ENCODE results near the gene KIF25.

Gene KIF25

GRCh38 chr6:168020242-168020641, 22.8 kb downstream of the KIF25 start:
- no peak for DNase-seq

- DNase-seq = no peak
These were observed 24.1 kb downstream of the KIF25 start for GRCh38 chr6:168021581-168021980.

GRCh38 chr6:168022488-168023321, 25.2 kb downstream of the KIF25 start:
- no peak for DNase-seq

GRCh38 chr6:168024951-168025510, 27.6 kb downstream of the KIF25 start:
- no peak for DNase-seq

GRCh38 chr6:168025831-168026710, 28.6 kb downstream of the KIF25 start:
- DNase-seq = no peak

- no peak for DNase-seq
These were observed 29.5 kb downstream of the KIF25 start for GRCh38 chr6:168026925-168027324.

- no peak for DNase-seq
These were observed 30.1 kb downstream of the KIF25 start for GRCh38 chr6:168027521-168027920.

- DNase-seq = no peak
These were observed 30.7 kb downstream of the KIF25 start for GRCh38 chr6:168028181-168028580.

- no peak for DNase-seq
These were observed 32.2 kb downstream of the KIF25 start for GRCh38 chr6:168029459-168030217.

GRCh38 chr6:168030218-168030746, 32.8 kb downstream of the KIF25 start:
- no peak for DNase-seq

- no peak for DNase-seq
These were observed 33.4 kb downstream of the KIF25 start for GRCh38 chr6:168030908-168031307.

GRCh38 chr6:168031411-168031971, 34.0 kb downstream of the KIF25 start:
- no peak for DNase-seq

- no peak for DNase-seq
These were observed 34.7 kb downstream of the KIF25 start for GRCh38 chr6:168032005-168032760.

GRCh38 chr6:168033791-168034190, 36.3 kb downstream of the KIF25 start:
- no peak for DNase-seq

- DNase-seq = no peak
These were observed 37.1 kb downstream of the KIF25 start for GRCh38 chr6:168034537-168034936.

- peak; percentile 39 for DNase-seq
These were observed 37.7 kb downstream of the KIF25 start for GRCh38 chr6:168035098-168035660.

- DNase-seq = peak; percentile 80
These were observed 38.4 kb downstream of the KIF25 start for GRCh38 chr6:168035661-168036545.

GRCh38 chr6:168037242-168037641, 39.8 kb downstream of the KIF25 start:
- no peak for DNase-seq

GRCh38 chr6:168037856-168038255, 40.4 kb downstream of the KIF25 start:
- DNase-seq = no peak

- no peak for DNase-seq
These were observed 41.2 kb downstream of the KIF25 start for GRCh38 chr6:168038576-168039140.

Data from NCI-H69 (cell line).